Thoracic aorta (tissue), 2 donors: ENCODE results near the gene USP17L19. TPM values are rescaled to one million over a fixed set of nuclear protein-coding genes. Genes with fewer than 3 reads are reported as not detected.
A peak's percentile ranks its signal among the peaks of the same experiment; 100 is the strongest.
"Not testable (repeated sequence)": the region's sequence is repeated elsewhere in the genome, so short reads cannot be mapped to it uniquely, and the experiment has no call there.

Experiments used
- ATAC-seq: fragments of 150-250 bp; one replicate; pipeline ENCODE4 v1.8.0; 2017; ENCODE audit warnings: low read depth; ENCODE audit not compliant: insufficient number of reproducible peaks, low FRiP score
- DNase-seq: peaks from one replicate; pipeline ENCODE4 v3.0.0-alpha.2; 2020; ENCODE audit warnings: low spot score
- H3K27ac ChIP-seq, 2 donors: fragments of 200-600 bp; sonication (generic); 1 replicate in 1 of 2; 2 replicates in 1 of 2; pipeline ENCODE4 v1.5.1; 2016; ENCODE audit warnings: mild to moderate bottlenecking in 2 of 2, moderate library complexity in 2 of 2
- H3K27me3 ChIP-seq: fragments of 200-600 bp; sonication (generic); replicated peaks from 2 replicates; pipeline ENCODE4 v1.6.0; 2016; ENCODE audit warnings: mild to moderate bottlenecking; ENCODE audit not compliant: insufficient read depth
- H3K36me3 ChIP-seq: fragments of 200-600 bp; sonication (generic); one replicate; pipeline ENCODE4 v1.5.1; 2016
- H3K4me1 ChIP-seq, 2 donors: fragments of 200-600 bp; sonication (generic); 1 replicate in 1 of 2; 2 replicates in 1 of 2; pipeline versions ENCODE4 v1.5.1 to v1.6.0; 2016; ENCODE audit warnings: low read depth in 2 of 2, mild to moderate bottlenecking in 1 of 2; ENCODE audit not compliant: control insufficient read depth in 1 of 2
- H3K4me3 ChIP-seq: fragments of 200-600 bp; sonication (generic); 2 replicates; pipeline ENCODE4 v1.5.1; 2016; ENCODE audit warnings: mild to moderate bottlenecking
- H3K9me3 ChIP-seq: fragments of 200-600 bp; sonication (generic); 2 replicates; pipeline ENCODE4 v1.5.1; 2016
- total RNA-seq, 2 donors: library from RNA; depleted of rRNA; stranded (reverse); fragments of >200 nt; gene quantifications; one replicate each; pipeline versions ENCODE4 v1.1.0 to v1.2.3, GENCODE V29; 2016

The USP17L19 gene
- total RNA-seq, 2 donors from 2014 or later = not detected

DNA sequence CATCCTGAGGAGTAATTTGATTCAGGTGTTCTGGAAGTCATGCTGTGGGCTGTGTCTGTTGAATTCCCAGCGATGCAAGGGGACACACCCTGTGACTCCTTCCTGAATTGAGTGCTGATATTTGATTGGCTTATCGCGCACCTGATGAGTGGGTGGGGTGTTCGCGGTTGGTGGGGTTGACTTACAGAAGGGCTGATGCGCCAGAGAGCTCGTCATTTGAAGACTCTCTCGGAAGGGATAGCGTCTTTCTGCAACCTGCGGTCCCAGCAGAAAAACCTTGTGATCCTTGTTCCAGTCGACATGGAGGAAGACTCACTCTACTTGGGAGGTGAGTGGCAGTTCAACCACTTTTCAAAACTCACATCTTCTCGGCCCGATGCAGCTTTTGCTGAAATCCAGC is 9.4 kb downstream of the USP17L19 start, which contains the start of gene USP17L21:
Gene USP17L21 (plus strand): TSS at position 301 of the 400 bp plus-strand sequence. CDS start 0 bp downstream, at position 301.
- H3K4me1 ChIP-seq, DNase-seq, H3K27me3 ChIP-seq, H3K27ac ChIP-seq, H3K4me3 ChIP-seq, H3K9me3 ChIP-seq, H3K36me3 ChIP-seq, ATAC-seq: not testable (repeated sequence)

DNA sequence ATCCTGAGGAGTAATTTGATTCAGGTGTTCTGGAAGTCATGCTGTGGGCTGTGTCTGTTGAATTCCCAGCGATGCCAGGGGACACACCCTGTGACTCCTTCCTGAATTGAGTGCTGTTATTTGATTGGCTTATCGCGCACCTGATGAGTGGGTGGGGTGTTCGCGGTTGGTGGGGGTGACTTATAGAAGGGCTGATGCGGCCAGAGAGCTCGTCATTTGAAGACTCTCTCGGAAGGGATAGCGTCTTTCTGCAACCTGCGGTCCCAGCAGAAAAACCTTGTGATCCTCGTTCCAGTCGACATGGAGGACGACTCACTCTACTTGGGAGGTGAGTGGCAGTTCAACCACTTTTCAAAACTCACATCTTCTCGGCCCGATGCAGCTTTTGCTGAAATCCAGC is 14.1 kb downstream of the USP17L19 start, which contains the start of gene USP17L22:
Gene USP17L22 (plus strand): TSS at position 301 of the 400 bp plus-strand sequence. CDS start 0 bp downstream, at position 301.
- H3K4me3 ChIP-seq, H3K4me1 ChIP-seq, H3K27me3 ChIP-seq, H3K27ac ChIP-seq, H3K36me3 ChIP-seq, H3K9me3 ChIP-seq, ATAC-seq, DNase-seq: not testable (repeated sequence)

DNA sequence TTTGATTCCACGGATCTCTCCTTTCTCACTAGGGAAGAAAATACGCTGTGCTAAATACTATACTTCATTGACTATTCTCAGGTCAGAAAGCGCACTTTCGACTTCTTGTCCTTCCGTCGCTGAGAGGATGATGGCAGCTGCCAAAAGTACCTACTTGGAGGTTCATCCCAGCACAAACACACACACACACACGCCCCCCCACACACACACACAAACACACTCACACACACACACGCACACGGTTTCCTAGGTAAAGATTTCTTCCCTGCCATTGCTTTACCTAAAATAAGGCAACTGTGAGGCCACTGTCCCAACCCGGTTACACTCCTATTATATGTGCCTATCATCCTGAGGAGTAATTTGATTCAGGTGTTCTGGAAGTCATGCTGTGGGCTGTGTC is 18.5 kb downstream of the USP17L19 start:
- not testable (repeated sequence) for H3K27ac ChIP-seq, H3K9me3 ChIP-seq, H3K36me3 ChIP-seq, ATAC-seq, H3K27me3 ChIP-seq, H3K4me3 ChIP-seq, H3K4me1 ChIP-seq
- peak; percentile 71 for DNase-seq

Other genes starting within 250 kb of the USP17L19 start
- not detected for gene FAM90A26, start 83.0 kb upstream of the USP17L19 start, total RNA-seq
- gene USP17L10, start 42.7 kb upstream of the USP17L19 start, total RNA-seq = not detected
- not detected for gene USP17L11, start 38.0 kb upstream of the USP17L19 start, total RNA-seq
- gene USP17L12, start 33.2 kb upstream of the USP17L19 start, total RNA-seq = not detected
- not detected for gene USP17L13, start 28.5 kb upstream of the USP17L19 start, total RNA-seq
- gene USP17L15, start 19.0 kb upstream of the USP17L19 start, total RNA-seq = not detected
- gene USP17L17, start 9.5 kb upstream of the USP17L19 start, total RNA-seq = not detected
- not detected for gene USP17L18, start 4.7 kb upstream of the USP17L19 start, total RNA-seq
- gene USP17L20, start 4.7 kb downstream of the USP17L19 start, total RNA-seq = not detected
- gene USP17L21, start 9.5 kb downstream of the USP17L19 start, total RNA-seq = not detected
- gene USP17L22, start 14.2 kb downstream of the USP17L19 start, total RNA-seq = not detected
- gene USP17L24, start 71.8 kb downstream of the USP17L19 start, total RNA-seq = not detected
- gene USP17L25, start 76.5 kb downstream of the USP17L19 start, total RNA-seq = not detected
- gene USP17L26, start 81.3 kb downstream of the USP17L19 start, total RNA-seq = not detected
- not detected for gene USP17L5, start 86.0 kb downstream of the USP17L19 start, total RNA-seq
- not detected for gene USP17L27, start 90.8 kb downstream of the USP17L19 start, total RNA-seq
- gene USP17L28, start 95.5 kb downstream of the USP17L19 start, total RNA-seq = not detected
- gene USP17L29, start 100.3 kb downstream of the USP17L19 start, total RNA-seq = not detected
- gene USP17L30, start 109.8 kb downstream of the USP17L19 start, total RNA-seq = not detected
- not detected for gene DEFB131A, start 191.0 kb downstream of the USP17L19 start, total RNA-seq